Esophagus squamous epithelium (tissue), 5 donors: ENCODE measurements around the gene KRT80. TPM values are rescaled to one million over a fixed set of nuclear protein-coding genes. Genes with fewer than 3 reads are reported as not detected.

Experiments
- DNase-seq: peaks from one replicate; lab custom pipeline; 2025; lab: John Stamatoyannopoulos, UW
- H3K27ac ChIP-seq, 4 donors: fragments of 200-600 bp; sonication (generic); one replicate each; pipeline ENCODE4 v1.5.1; 2016 to 2019; ENCODE audit warnings: mild to moderate bottlenecking in 1 of 4
- H3K27me3 ChIP-seq, 4 donors: fragments of 200-600 bp; sonication (generic); 1 replicate in 3 of 4; 2 replicates in 1 of 4; pipeline versions ENCODE4 v1.5.1 to v1.6.0; 2017 to 2021; ENCODE audit warnings: antibody characterized with exemption in 1 of 4
- H3K36me3 ChIP-seq, 3 donors: fragments of 200-600 bp; sonication (generic); one replicate each; pipeline ENCODE4 v1.5.1; 2016 to 2019
- H3K4me1 ChIP-seq, 3 donors: fragments of 200-600 bp; sonication (generic); one replicate each; pipeline ENCODE4 v1.5.1; 2017 to 2019
- H3K4me3 ChIP-seq, 4 donors: fragments of 200-600 bp; sonication (generic); 1 replicate in 3 of 4; 2 replicates in 1 of 4; pipeline ENCODE4 v1.5.1; 2016 to 2019; ENCODE audit warnings: mild to moderate bottlenecking in 2 of 4, moderate library complexity in 1 of 4
- H3K9me3 ChIP-seq, 3 donors: fragments of 200-600 bp; sonication (generic); one replicate each; pipeline ENCODE4 v1.5.1; 2016 to 2019
- CTCF ChIP-seq, 6 experiments: fragments of 450-650 bp in 4 of 6; fragments of 200-600 bp in 2 of 6; sonication (generic) in 2 of 6; IDR thresholded peaks; one replicate each; pipeline ENCODE4 v1.5.1; 2016 to 2019; ENCODE audit warnings: antibody characterized with exemption in 6 of 6, mild to moderate bottlenecking in 4 of 6, moderate library complexity in 4 of 6
- POLR2A ChIP-seq, 4 donors: fragments of 450-650 bp; IDR thresholded peaks; one replicate each; pipeline ENCODE4 v1.6.1; 2017; ENCODE audit warnings: antibody characterized with exemption in 4 of 4, mild to moderate bottlenecking in 4 of 4, moderate library complexity in 3 of 4
- WGBS, 2 donors: methylation state at CpG; one replicate each; pipeline ENCODE4 v1.1.5; 2018; 5-methylcytosine and 5-hydroxymethylcytosine counted together
- intact Hi-C: fragments of 100-400 bp; cut with DNase I; formaldehyde crosslinking; loops from one replicate; pipeline ENCODE4 v1.15.0; 2022
- total RNA-seq, 4 donors: library from RNA; depleted of rRNA; stranded (reverse); fragments of >200 nt; gene quantifications; one replicate each; pipeline ENCODE4 v1.1.0, GENCODE V29; 2016
- donor health status: DM: yes; HTN: yes; CAD: no.

The KRT80 gene
- total RNA-seq, 4 donors from 2014 or later, result 11.4 to 39.6 (median 16.5) TPM

GRCh38 chr12:52156757-52157565, 34.9 kb downstream of the KRT80 start:
- H3K4me1 ChIP-seq, result peaks cover 33 to 55% (median 36%) of the 10 kb centered on the region in 3 donors
- no peak overlapping the region for H3K4me3 ChIP-seq
- no peak for TF ChIP-seq POLR2A (IDR thresholded peaks at IDR 0.05)
- TF ChIP-seq CTCF (IDR thresholded peaks at IDR 0.05), result peak; percentile 54 to 96 (median 95)
- no peaks in the 10 kb centered on the region for H3K36me3 ChIP-seq
- no peak for DNase-seq
- intact Hi-C loops, result loop anchor here (5.0 to 10.0 kb wide), 3 partner anchors 170 to 818 kb away; no protein-coding TSS in a partner anchor
- peaks cover 0 to 10% (median 0%) of the 10 kb centered on the region in 4 donors for H3K27me3 ChIP-seq
- H3K27ac ChIP-seq, result peak overlapping the region in 3 of 4 donors; percentile 79 to 100 (median 99)
- no peaks in the 10 kb centered on the region for H3K9me3 ChIP-seq
- 33 to 42% methylated on average over 8 to 12 of the region's 15 CpGs for WGBS, 2 donors

GRCh38 chr12:52156311-52156710, 35.5 kb downstream of the KRT80 start:
- Histone ChIP-seq H3K27ac (peak overlapping the region; percentile 79 to 100 (median 92)), H3K27me3 (peaks cover 0 to 10% (median 0%) of the 10 kb centered on the region in 4 donors), H3K4me3 (no peak overlapping the region), H3K36me3 (no peaks in the 10 kb centered on the region), H3K4me1 (peaks cover 40 to 61% (median 42%) of the 10 kb centered on the region in 3 donors), H3K9me3 (no peaks in the 10 kb centered on the region)
- intact Hi-C loops, result loop anchor here (5.0 to 10.0 kb wide), 3 partner anchors 171 to 818 kb away; no protein-coding TSS in a partner anchor
- no peak for DNase-seq
- 60 to 69% methylated on average over 4 of the region's 4 CpGs for WGBS, 2 donors
- TF ChIP-seq CTCF (IDR thresholded peaks at IDR 0.05), result no peak
- no peak for TF ChIP-seq POLR2A (IDR thresholded peaks at IDR 0.05)

GRCh38 chr12:52155048-52155868, 36.6 kb downstream of the KRT80 start:
- intact Hi-C loops, result loop anchor here (5.0 to 10.0 kb wide), 3 partner anchors 172 to 820 kb away; no protein-coding TSS in a partner anchor
- Histone ChIP-seq H3K4me1 (peaks cover 48 to 72% (median 49%) of the 10 kb centered on the region in 3 donors), H3K36me3 (no peaks in the 10 kb centered on the region), H3K27ac (peak overlapping the region; percentile 84 to 100 (median 99)), H3K27me3 (peaks cover 0 to 10% (median 0%) of the 10 kb centered on the region in 4 donors), H3K4me3 (no peak overlapping the region), H3K9me3 (no peaks in the 10 kb centered on the region)
- no peak for DNase-seq
- 10 to 38% methylated on average over 2 to 6 of the region's 8 CpGs for WGBS, 2 donors
- peak in 1 of 6 experiments; percentile 3 for TF ChIP-seq CTCF (IDR thresholded peaks at IDR 0.05)
- peak in 1 of 4 donors; percentile 34 for TF ChIP-seq POLR2A (IDR thresholded peaks at IDR 0.05)

- H3K36me3 ChIP-seq, result no peaks in the 10 kb centered on the region
- no peaks in the 10 kb centered on the region for H3K9me3 ChIP-seq
- WGBS, 2 donors, result 30 to 43% methylated on average over 3 of the region's 5 CpGs
- no peak for TF ChIP-seq CTCF (IDR thresholded peaks at IDR 0.05)
- no peak for TF ChIP-seq POLR2A (IDR thresholded peaks at IDR 0.05)
- peak overlapping the region; percentile 98 to 100 (median 99) for H3K27ac ChIP-seq
- H3K27me3 ChIP-seq, result peaks cover 0 to 10% (median 0%) of the 10 kb centered on the region in 4 donors
- H3K4me1 ChIP-seq, result peaks cover 63 to 95% (median 73%) of the 10 kb centered on the region in 3 donors
- no peak for DNase-seq
- no peak overlapping the region for H3K4me3 ChIP-seq
- intact Hi-C loops, result loop anchor here (5.0 to 10.0 kb wide), 3 partner anchors 362 to 822 kb away; no protein-coding TSS in a partner anchor
Measured at GRCh38 chr12:52152905-52153317, 38.9 kb downstream of the KRT80 start.
